Measurements from ENCODE around the gene PSMB7. TPM values are rescaled to one million over a fixed set of nuclear protein-coding genes. Genes with fewer than 3 reads are reported as not detected.
A peak's percentile ranks its signal among the peaks of the same experiment; 100 is the strongest.

PSMB7 gene
- total RNA-seq, 1 donor from 2014 or later = 120 TPM

GRCh38 chr9:124323904-124324303 lies 91.3 kb downstream of the PSMB7 start:
- ATAC-seq (ENCODE audit: low read depth) (no peak), DNase-seq (no peak)
- Mint-ChIP-seq H3K4me1 (peaks cover 36% of the 10 kb centered on the region), H3K36me3 (ENCODE audit: low read depth) (peaks cover 67% of the 10 kb centered on the region), H3K27ac (peak overlapping the region; percentile 24), H3K27me3 (no peaks in the 10 kb centered on the region), H3K9me3 (no peaks in the 10 kb centered on the region), H3K4me3 (no peak overlapping the region)
- TF ChIP-seq CTCF (IDR thresholded peaks at IDR 0.05) = no peak
- intact Hi-C loops (cut with micrococcal nuclease) = loop anchor here (2.0 to 5.0 kb wide), 2 partner anchors 37 to 63 kb away; no protein-coding TSS in a partner anchor
- POLR2A ChIA-PET = interaction anchor here (0.6 kb wide), 1 partner anchor 124 kb away, joined by 3 read pairs; no protein-coding TSS in a partner anchor
- CTCF ChIA-PET = interaction anchor here (2.5 to 7.9 kb wide), 2 partner anchors 197 to 201 kb away, joined by 9 to 59 read pairs; no protein-coding TSS in a partner anchor

- no peak for TF ChIP-seq CTCF (IDR thresholded peaks at IDR 0.05)
- POLR2A ChIA-PET = no interaction called here
- intact Hi-C loops (cut with micrococcal nuclease) = loop anchor here (5.0 kb wide), 1 partner anchor 36 kb away; no protein-coding TSS in a partner anchor
- DNase-seq = no peak
- CTCF ChIA-PET = interaction anchor here (7.9 kb wide), 1 partner anchor 196 kb away, joined by 59 read pairs; no protein-coding TSS in a partner anchor
- no peak for ATAC-seq (ENCODE audit: low read depth)
- Mint-ChIP-seq H3K4me1 (peaks cover 39% of the 10 kb centered on the region), H3K36me3 (ENCODE audit: low read depth) (peaks cover 65% of the 10 kb centered on the region), H3K27me3 (no peaks in the 10 kb centered on the region), H3K9me3 (no peaks in the 10 kb centered on the region), H3K27ac (peak overlapping the region; percentile 66), H3K4me3 (no peak overlapping the region)
Measured at GRCh38 chr9:124322618-124323432, 92.4 kb downstream of the PSMB7 start.

GRCh38 chr9:124321935-124322334 lies 93.3 kb downstream of the PSMB7 start:
- intact Hi-C loops (cut with micrococcal nuclease) = loop anchor here (5.0 kb wide), 1 partner anchor 35 kb away; no protein-coding TSS in a partner anchor
- TF ChIP-seq CTCF (IDR thresholded peaks at IDR 0.05) = no peak
- Mint-ChIP-seq H3K27me3 (no peaks in the 10 kb centered on the region), H3K4me3 (no peak overlapping the region), H3K4me1 (peaks cover 41% of the 10 kb centered on the region), H3K36me3 (ENCODE audit: low read depth) (peaks cover 65% of the 10 kb centered on the region), H3K9me3 (no peaks in the 10 kb centered on the region), H3K27ac (no peak overlapping the region)
- DNase-seq = no peak
- ATAC-seq (ENCODE audit: low read depth) = no peak
- CTCF ChIA-PET = interaction anchor here (2.4 to 7.9 kb wide), 2 partner anchors 192 to 195 kb away, joined by 6 to 59 read pairs; no protein-coding TSS in a partner anchor
- POLR2A ChIA-PET = no interaction called here

DNA sequence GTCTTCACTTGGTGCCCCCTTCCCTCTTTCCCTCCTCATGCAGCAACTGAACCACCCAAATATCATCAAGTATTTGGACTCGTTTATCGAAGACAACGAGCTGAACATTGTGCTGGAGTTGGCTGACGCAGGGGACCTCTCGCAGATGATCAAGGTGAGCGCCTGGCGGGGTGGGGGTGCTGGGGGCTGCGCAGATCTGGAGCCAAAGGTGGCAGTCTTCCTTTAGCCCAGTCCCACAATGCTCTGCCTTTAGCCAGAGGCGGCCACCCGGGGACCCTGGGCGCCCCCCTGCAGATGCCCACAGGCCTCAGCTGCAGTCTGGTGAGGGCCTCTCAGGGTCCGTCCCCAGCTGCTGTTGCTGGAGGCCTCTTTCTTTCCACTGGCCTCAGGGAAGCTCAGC lies 93.8 kb downstream of the PSMB7 start:
- TF ChIP-seq CTCF (IDR thresholded peaks at IDR 0.05) = no peak
- ChIA-PET CTCF (interaction anchor here (2.4 to 7.9 kb wide), 2 partner anchors 191 to 195 kb away, joined by 6 to 59 read pairs; no protein-coding TSS in a partner anchor), POLR2A (no interaction called here)
- Mint-ChIP-seq H3K36me3 (ENCODE audit: low read depth) (peaks cover 67% of the 10 kb centered on the region), H3K9me3 (no peaks in the 10 kb centered on the region), H3K4me1 (peaks cover 41% of the 10 kb centered on the region), H3K4me3 (no peak overlapping the region), H3K27me3 (no peaks in the 10 kb centered on the region), H3K27ac (no peak overlapping the region)
- no peak for DNase-seq
- intact Hi-C loops (cut with micrococcal nuclease) = loop anchor here (5.0 kb wide), 1 partner anchor 34 kb away; no protein-coding TSS in a partner anchor
- no peak for ATAC-seq (ENCODE audit: low read depth)

Measured in activated B cell treated with CpG ODN at 0.5 μM for 24 hours (primary cell).